Measurements from ENCODE around the gene OPA3.

OPA3 gene

GRCh38 chr19:45578861-45579260 is 5.7 kb downstream of the OPA3 start:
- Histone ChIP-seq H3K4me1 (ENCODE audit: control insufficient read depth, insufficient read depth, low read length) (peaks cover 18% of the 10 kb centered on the region), H3K9me3 (ENCODE audit: control insufficient read depth, insufficient read depth, low read length) (no peaks in the 10 kb centered on the region), H3K27ac (ENCODE audit: low read depth, low read length) (no peak overlapping the region), H3K27me3 (ENCODE audit: control insufficient read depth, insufficient read depth, low read length) (no peaks in the 10 kb centered on the region), H3K4me3 (ENCODE audit: low read depth, low read length) (no peak overlapping the region), H3K36me3 (ENCODE audit: control insufficient read depth, insufficient read depth, low read length) (no peaks in the 10 kb centered on the region), H3K9ac (ENCODE audit: low read depth, low read length) (no peak overlapping the region)

- Histone ChIP-seq H3K9me3 (ENCODE audit: control insufficient read depth, insufficient read depth, low read length) (no peaks in the 10 kb centered on the region), H3K4me3 (ENCODE audit: low read depth, low read length) (no peak overlapping the region), H3K27me3 (ENCODE audit: control insufficient read depth, insufficient read depth, low read length) (no peaks in the 10 kb centered on the region), H3K4me1 (ENCODE audit: control insufficient read depth, insufficient read depth, low read length) (peaks cover 18% of the 10 kb centered on the region), H3K36me3 (ENCODE audit: control insufficient read depth, insufficient read depth, low read length) (no peaks in the 10 kb centered on the region), H3K9ac (ENCODE audit: low read depth, low read length) (no peak overlapping the region), H3K27ac (ENCODE audit: low read depth, low read length) (peak overlapping the region; percentile 76)
Measured at GRCh38 chr19:45577111-45577905, 7.3 kb downstream of the OPA3 start.

- Histone ChIP-seq H3K27me3 (ENCODE audit: control insufficient read depth, insufficient read depth, low read length) (no peaks in the 10 kb centered on the region), H3K4me1 (ENCODE audit: control insufficient read depth, insufficient read depth, low read length) (peaks cover 18% of the 10 kb centered on the region), H3K4me3 (ENCODE audit: low read depth, low read length) (no peak overlapping the region), H3K27ac (ENCODE audit: low read depth, low read length) (peak overlapping the region; percentile 76), H3K36me3 (ENCODE audit: control insufficient read depth, insufficient read depth, low read length) (no peaks in the 10 kb centered on the region), H3K9me3 (ENCODE audit: control insufficient read depth, insufficient read depth, low read length) (no peaks in the 10 kb centered on the region), H3K9ac (ENCODE audit: low read depth, low read length) (no peak overlapping the region)
Measured at GRCh38 chr19:45576682-45577081, 7.9 kb downstream of the OPA3 start.

- H3K4me3 ChIP-seq (ENCODE audit: low read depth, low read length), result no peak overlapping the region
- no peaks in the 10 kb centered on the region for H3K36me3 ChIP-seq (ENCODE audit: control insufficient read depth, insufficient read depth, low read length)
- no peaks in the 10 kb centered on the region for H3K27me3 ChIP-seq (ENCODE audit: control insufficient read depth, insufficient read depth, low read length)
- no peak overlapping the region for H3K27ac ChIP-seq (ENCODE audit: low read depth, low read length)
- peaks cover 18% of the 10 kb centered on the region for H3K4me1 ChIP-seq (ENCODE audit: control insufficient read depth, insufficient read depth, low read length)
- no peaks in the 10 kb centered on the region for H3K9me3 ChIP-seq (ENCODE audit: control insufficient read depth, insufficient read depth, low read length)
- H3K9ac ChIP-seq (ENCODE audit: low read depth, low read length), result no peak overlapping the region
Measured at GRCh38 chr19:45575216-45575615, 9.4 kb downstream of the OPA3 start.

GRCh38 chr19:45574526-45574925 is 10.1 kb downstream of the OPA3 start:
- no peaks in the 10 kb centered on the region for H3K36me3 ChIP-seq (ENCODE audit: control insufficient read depth, insufficient read depth, low read length)
- peaks cover 21% of the 10 kb centered on the region for H3K4me1 ChIP-seq (ENCODE audit: control insufficient read depth, insufficient read depth, low read length)
- H3K27ac ChIP-seq (ENCODE audit: low read depth, low read length), result no peak overlapping the region
- H3K9ac ChIP-seq (ENCODE audit: low read depth, low read length), result no peak overlapping the region
- no peaks in the 10 kb centered on the region for H3K9me3 ChIP-seq (ENCODE audit: control insufficient read depth, insufficient read depth, low read length)
- no peak overlapping the region for H3K4me3 ChIP-seq (ENCODE audit: low read depth, low read length)
- H3K27me3 ChIP-seq (ENCODE audit: control insufficient read depth, insufficient read depth, low read length), result no peaks in the 10 kb centered on the region

- H3K4me1 ChIP-seq (ENCODE audit: control insufficient read depth, insufficient read depth, low read length), result peaks cover 5% of the 10 kb centered on the region
- H3K36me3 ChIP-seq (ENCODE audit: control insufficient read depth, insufficient read depth, low read length), result no peaks in the 10 kb centered on the region
- H3K4me3 ChIP-seq (ENCODE audit: low read depth, low read length), result no peak overlapping the region
- no peaks in the 10 kb centered on the region for H3K27me3 ChIP-seq (ENCODE audit: control insufficient read depth, insufficient read depth, low read length)
- H3K9ac ChIP-seq (ENCODE audit: low read depth, low read length), result no peak overlapping the region
- no peaks in the 10 kb centered on the region for H3K9me3 ChIP-seq (ENCODE audit: control insufficient read depth, insufficient read depth, low read length)
- H3K27ac ChIP-seq (ENCODE audit: low read depth, low read length), result no peak overlapping the region
Measured at GRCh38 chr19:45571457-45572220, 13.0 kb downstream of the OPA3 start.

GRCh38 chr19:45569619-45570421 is 14.8 kb downstream of the OPA3 start:
- no peak overlapping the region for H3K4me3 ChIP-seq (ENCODE audit: low read depth, low read length)
- peak overlapping the region; percentile 33 for H3K27ac ChIP-seq (ENCODE audit: low read depth, low read length)
- H3K9me3 ChIP-seq (ENCODE audit: control insufficient read depth, insufficient read depth, low read length), result no peaks in the 10 kb centered on the region
- no peaks in the 10 kb centered on the region for H3K27me3 ChIP-seq (ENCODE audit: control insufficient read depth, insufficient read depth, low read length)
- no peak overlapping the region for H3K9ac ChIP-seq (ENCODE audit: low read depth, low read length)
- no peaks in the 10 kb centered on the region for H3K36me3 ChIP-seq (ENCODE audit: control insufficient read depth, insufficient read depth, low read length)
- H3K4me1 ChIP-seq (ENCODE audit: control insufficient read depth, insufficient read depth, low read length), result peaks cover 3% of the 10 kb centered on the region; the same call in 1 of the 2 replicates

GRCh38 chr19:45568732-45569131 is 15.9 kb downstream of the OPA3 start:
- Histone ChIP-seq H3K36me3 (ENCODE audit: control insufficient read depth, insufficient read depth, low read length) (no peaks in the 10 kb centered on the region), H3K4me3 (ENCODE audit: low read depth, low read length) (no peak overlapping the region), H3K27ac (ENCODE audit: low read depth, low read length) (no peak overlapping the region), H3K27me3 (ENCODE audit: control insufficient read depth, insufficient read depth, low read length) (no peaks in the 10 kb centered on the region), H3K4me1 (ENCODE audit: control insufficient read depth, insufficient read depth, low read length) (peaks cover 8% of the 10 kb centered on the region), H3K9ac (ENCODE audit: low read depth, low read length) (no peak overlapping the region), H3K9me3 (ENCODE audit: control insufficient read depth, insufficient read depth, low read length) (no peaks in the 10 kb centered on the region)

- no peak overlapping the region for H3K9ac ChIP-seq (ENCODE audit: low read depth, low read length)
- no peaks in the 10 kb centered on the region for H3K36me3 ChIP-seq (ENCODE audit: control insufficient read depth, insufficient read depth, low read length)
- H3K27ac ChIP-seq (ENCODE audit: low read depth, low read length), result no peak overlapping the region
- no peaks in the 10 kb centered on the region for H3K9me3 ChIP-seq (ENCODE audit: control insufficient read depth, insufficient read depth, low read length)
- H3K4me1 ChIP-seq (ENCODE audit: control insufficient read depth, insufficient read depth, low read length), result peaks cover 8% of the 10 kb centered on the region
- no peaks in the 10 kb centered on the region for H3K27me3 ChIP-seq (ENCODE audit: control insufficient read depth, insufficient read depth, low read length)
- H3K4me3 ChIP-seq (ENCODE audit: low read depth, low read length), result no peak overlapping the region
Measured at GRCh38 chr19:45567609-45568008, 17.0 kb downstream of the OPA3 start.

GRCh38 chr19:45564131-45564780 is 20.3 kb downstream of the OPA3 start:
- no peak overlapping the region for H3K9ac ChIP-seq (ENCODE audit: low read depth, low read length)

More at GRCh38 chr19:45564131-45564780, 20.3 kb downstream of the OPA3 start:
- H3K4me1 ChIP-seq (ENCODE audit: control insufficient read depth, insufficient read depth, low read length), result peaks cover 5% of the 10 kb centered on the region
- H3K4me3 ChIP-seq (ENCODE audit: low read depth, low read length), result 0 out of 2 replicates have a peak overlapping the region, but pooled peaks have one; percentile 35
- no peaks in the 10 kb centered on the region for H3K36me3 ChIP-seq (ENCODE audit: control insufficient read depth, insufficient read depth, low read length)
- no peaks in the 10 kb centered on the region for H3K27me3 ChIP-seq (ENCODE audit: control insufficient read depth, insufficient read depth, low read length)
- peak overlapping the region; percentile 42 for H3K27ac ChIP-seq (ENCODE audit: low read depth, low read length)
- H3K9me3 ChIP-seq (ENCODE audit: control insufficient read depth, insufficient read depth, low read length), result no peaks in the 10 kb centered on the region
